Activated CD4-positive, CD25-positive, alpha-beta regulatory T cell (primary cell): ENCODE measurements around the gene FASTK.

Experiments
- DNase-seq, 4 experiments: peaks; one replicate each; lab custom pipeline; 2025; lab: John Stamatoyannopoulos, UW

The FASTK gene

GRCh38 chr7:151082141-151083070, 1.8 kb upstream of the FASTK start:
- no peak for DNase-seq

DNA sequence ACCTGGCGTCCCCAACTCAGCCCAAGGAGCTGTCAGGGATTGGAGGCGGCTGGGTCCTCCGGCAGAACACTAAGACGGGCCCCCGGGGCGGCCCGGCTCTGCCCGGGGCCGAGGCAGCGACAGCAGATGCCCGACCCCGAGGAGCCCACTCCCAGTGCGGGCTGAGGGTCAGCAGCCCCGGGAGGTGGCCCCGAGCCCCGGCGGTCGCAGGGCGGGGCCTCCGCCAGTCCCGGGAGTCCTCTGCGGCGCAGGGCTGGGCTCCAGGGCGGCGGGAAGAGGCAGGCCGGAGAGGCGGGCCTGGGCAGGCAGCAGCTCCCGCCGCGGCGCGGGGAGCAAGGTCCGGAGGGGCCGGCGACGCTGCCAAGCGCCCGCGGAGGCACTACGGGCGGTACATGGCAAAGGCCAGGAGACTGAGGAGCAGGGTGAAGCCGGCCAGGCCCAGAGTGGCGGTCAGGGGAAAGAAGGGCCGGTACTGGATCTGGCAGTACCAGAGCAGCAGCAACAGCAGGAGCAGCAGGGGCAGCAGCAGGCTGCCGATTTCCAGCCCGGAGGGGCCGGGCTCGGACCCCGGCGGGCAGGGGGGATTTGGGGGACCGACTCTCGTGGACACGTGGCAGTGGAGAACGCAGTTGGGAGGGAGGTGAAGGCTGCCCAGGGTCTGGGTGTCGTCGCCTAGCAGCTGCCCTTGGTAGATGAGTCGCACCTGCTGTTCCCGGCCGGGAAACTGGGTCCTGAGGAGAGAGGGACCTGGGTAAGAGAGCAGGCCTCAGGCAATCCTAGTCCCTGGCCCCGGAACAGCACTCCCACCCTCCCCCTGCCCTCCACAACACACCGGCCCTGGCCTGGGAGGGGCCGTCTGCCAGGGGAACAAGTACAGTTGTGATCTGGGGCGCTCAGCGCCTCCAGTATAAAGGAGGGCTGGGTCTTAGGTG, 827 bp upstream of the FASTK start:
- DNase-seq = no peak

DNA sequence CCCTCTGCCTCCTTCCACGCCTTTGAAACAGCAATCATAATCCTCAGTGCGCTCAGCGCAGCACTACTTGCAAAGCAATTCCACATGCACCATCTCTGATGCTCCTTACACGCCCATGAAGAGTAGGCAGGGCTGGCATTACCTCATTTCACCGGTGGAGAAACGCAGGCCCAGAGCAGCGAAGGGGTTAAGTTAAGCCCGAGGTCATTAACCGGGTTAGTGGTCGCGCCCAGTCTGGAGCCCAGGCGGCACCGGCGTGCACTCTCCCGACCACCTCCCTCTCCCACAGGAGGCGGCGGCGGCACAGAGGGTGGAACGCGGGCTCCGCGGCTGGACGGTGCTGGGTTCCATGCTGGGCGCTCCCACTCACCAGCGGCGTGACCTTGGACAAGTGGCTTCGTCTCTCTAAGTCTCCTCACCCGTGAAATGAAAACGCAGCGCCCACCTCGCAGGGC, 515 bp downstream of the FASTK start:
- no peak for DNase-seq

GRCh38 chr7:151079199-151079910, 1.3 kb downstream of the FASTK start:
- DNase-seq = no peak

DNA sequence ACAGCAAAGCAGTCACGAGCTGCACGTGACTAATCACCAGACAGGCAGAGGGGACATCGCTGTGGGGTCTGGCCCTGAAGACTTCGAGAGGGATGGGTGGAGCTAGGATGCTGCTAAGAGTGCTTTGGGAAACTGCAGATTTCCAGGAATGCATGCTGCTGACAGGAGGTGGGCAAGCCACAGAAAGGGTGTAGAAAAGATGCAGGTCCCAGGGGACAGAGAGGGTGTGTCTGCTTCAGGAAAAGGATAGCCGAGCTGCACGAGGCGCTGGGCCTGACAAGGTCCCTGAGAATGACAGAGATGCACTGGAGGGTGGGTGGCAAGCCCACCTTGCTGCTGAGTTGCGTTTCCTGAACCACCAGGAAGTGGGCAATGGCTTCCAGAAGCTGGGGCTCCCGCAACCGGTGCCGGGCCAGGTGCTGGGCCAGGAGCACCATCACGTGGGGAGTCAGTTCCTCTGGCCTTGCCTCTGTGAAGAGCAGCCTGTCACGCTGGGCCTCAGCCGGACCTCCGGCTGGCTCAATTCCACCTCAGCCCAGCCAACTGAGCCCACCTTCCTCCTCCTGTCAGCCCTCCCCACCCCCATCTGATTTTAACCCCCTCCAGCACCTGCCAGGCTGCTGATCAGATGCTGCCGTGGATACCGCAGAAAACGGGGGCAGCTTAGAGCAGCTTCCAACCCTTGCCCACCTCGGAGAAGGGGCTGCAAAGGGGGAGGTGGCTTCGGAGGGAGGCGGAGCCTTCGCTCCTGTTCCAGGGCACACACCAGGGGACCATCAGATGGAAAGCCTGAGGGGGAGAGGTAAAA, 2.2 kb downstream of the FASTK start:
- no peak for DNase-seq

DNA sequence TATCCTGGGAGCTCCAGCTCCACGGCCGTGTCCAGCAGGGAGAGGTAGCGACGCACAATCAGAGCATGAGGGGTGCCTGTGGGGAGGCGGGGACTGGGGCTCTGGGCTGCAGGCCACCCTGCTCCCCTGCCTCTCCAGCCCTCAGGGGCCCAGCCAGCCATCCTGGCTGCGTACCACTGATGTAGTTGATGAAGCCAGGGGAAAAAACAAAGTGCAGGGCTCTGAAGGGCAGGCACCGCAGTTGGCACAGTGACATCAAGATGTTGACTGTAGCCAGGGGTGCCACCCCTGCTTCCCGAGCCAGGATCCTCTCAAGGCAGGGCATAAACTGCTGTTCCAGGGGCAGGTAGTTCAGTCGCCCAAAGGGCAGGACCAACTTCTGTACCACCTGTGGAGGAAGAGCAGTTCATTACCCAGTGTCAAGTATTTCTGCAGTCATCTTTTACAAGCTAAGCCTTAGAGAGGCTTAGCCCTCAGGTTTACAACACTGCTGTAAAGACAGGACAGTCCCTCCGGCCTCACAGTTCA, 2.8 kb downstream of the FASTK start:
- DNase-seq = no peak

- no peak for DNase-seq
These were observed 3.5 kb downstream of the FASTK start for GRCh38 chr7:151076863-151077704.

DNA sequence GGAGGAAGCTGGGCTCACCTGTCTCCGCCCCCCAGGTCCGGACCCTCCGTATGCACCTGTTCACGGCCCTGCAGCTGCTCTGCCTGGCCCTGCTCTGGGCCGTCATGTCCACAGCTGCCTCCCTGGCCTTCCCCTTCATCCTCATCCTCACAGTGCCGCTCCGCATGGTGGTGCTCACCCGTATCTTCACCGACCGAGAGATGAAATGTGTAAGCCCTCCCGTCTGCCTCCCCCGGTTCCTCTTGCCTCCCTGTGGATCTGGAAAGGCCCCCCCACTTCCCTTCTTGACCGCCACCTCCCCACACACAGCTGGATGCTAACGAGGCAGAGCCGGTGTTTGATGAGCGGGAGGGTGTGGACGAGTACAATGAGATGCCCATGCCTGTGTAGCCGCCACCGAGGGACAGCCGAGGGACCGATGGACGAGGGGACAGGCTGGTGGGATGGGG, 4.6 kb downstream of the FASTK start:
- DNase-seq = no peak

GRCh38 chr7:151075662-151075971, 5.0 kb downstream of the FASTK start:
- DNase-seq = no peak

- DNase-seq = no peak
These were observed 5.6 kb downstream of the FASTK start for GRCh38 chr7:151074817-151075661.

GRCh38 chr7:151073990-151074389, 6.6 kb downstream of the FASTK start:
- no peak for DNase-seq

DNA sequence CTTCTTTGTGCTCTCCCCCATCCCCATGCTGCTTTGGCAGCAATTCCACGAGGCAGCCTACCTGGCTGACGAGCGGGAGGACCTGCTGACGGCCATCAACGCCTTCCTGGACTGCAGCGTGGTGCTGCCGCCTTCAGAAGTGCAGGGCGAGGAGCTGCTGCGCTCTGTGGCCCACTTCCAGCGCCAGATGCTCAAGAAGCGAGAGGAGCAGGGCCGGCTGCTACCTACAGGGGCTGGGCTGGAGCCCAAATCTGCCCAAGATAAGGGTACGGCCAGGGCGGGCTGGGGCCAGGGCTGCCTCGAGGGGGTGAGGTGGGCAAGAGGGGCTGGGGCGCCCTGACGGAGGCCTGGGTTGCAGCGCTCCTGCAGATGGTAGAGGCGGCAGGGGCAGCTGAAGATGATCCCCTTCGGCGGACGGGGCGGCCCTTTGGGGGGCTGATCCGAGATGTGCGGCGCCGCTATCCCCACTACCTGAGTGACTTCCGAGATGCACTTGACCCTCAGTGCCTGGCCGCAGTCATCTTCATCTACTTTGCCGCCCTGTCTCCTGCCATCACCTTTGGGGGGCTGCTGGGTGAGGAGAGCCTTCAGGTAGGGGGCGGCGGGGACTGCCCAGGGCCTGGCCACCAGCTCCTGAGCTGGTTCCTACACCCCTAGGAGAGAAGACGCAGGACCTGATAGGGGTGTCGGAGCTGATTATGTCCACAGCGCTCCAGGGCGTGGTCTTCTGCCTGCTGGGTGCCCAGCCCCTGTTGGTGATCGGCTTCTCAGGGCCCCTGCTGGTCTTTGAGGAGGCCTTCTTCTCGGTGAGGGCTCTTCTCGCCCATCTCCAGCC, 9.4 kb downstream of the FASTK start:
- DNase-seq = no peak

DNA sequence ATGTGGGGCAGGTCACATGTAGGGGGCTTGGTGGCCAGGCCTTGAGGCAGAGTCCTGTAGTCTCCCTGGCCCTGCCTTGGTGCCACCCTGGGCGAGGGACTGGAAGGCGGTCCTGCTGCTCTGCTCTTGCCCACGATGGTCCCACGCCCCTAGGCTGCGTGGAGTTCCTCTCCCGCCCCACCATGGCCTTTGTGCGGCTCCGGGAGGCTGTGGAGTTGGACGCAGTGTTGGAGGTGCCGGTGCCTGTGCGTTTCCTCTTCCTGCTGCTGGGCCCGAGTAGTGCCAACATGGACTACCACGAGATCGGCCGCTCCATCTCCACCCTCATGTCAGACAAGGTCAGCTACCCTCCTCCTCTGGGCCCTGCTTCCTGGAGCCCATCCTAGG, 10.0 kb downstream of the FASTK start:
- DNase-seq = no peak

GRCh38 chr7:151069841-151070573, 10.6 kb downstream of the FASTK start:
- no peak for DNase-seq

- no peak for DNase-seq
These were observed 12.4 kb downstream of the FASTK start for GRCh38 chr7:151068069-151068773.

GRCh38 chr7:151066273-151066974, 14.2 kb downstream of the FASTK start:
- DNase-seq = no peak
